ENCODE results near the gene ENTPD1. TPM values are rescaled to one million over a fixed set of nuclear protein-coding genes. Genes with fewer than 3 reads are reported as not detected.
A peak's percentile ranks its signal among the peaks of the same experiment; 100 is the strongest.
"Not testable (repeated sequence)": the region's sequence is repeated elsewhere in the genome, so short reads cannot be mapped to it uniquely, and the experiment has no call there.

The ENTPD1 gene
- total RNA-seq, 1 donor from 2014 or later: 7.7 TPM

DNA sequence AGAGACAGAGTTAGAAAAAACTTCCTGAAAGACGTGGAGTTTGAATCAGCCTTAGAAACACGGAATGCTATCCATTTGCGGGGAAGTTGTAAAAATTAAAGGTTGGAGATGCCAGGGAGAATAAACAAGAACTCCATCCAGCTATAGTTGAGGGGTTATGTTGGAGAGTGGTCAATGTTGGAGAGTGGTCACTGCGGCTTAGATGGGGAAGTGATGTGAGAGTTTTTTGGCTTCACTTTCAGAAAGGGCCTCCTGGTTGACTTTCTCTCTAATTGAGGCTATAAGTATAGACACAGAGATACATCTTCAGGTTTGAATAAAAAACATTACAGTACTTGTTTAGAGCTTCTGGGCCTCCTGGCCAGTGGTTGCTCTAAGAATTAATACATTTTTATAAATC lies 152.5 kb downstream of the ENTPD1 start:
- Histone ChIP-seq H3K27ac (replicated peaks) (peak overlapping the region; percentile 83), H3K27me3 (ENCODE audit: low read depth) (no peaks in the 10 kb centered on the region), H3K4me3 (peak overlapping the region; percentile 82), H3K4me1 (peaks cover 17% of the 10 kb centered on the region), H3K36me3 (peaks cover 2% of the 10 kb centered on the region), H3K9me3 (replicated peaks) (no peaks in the 10 kb centered on the region)
- no peak for DNase-seq
- TF ChIP-seq, protein P1, sequence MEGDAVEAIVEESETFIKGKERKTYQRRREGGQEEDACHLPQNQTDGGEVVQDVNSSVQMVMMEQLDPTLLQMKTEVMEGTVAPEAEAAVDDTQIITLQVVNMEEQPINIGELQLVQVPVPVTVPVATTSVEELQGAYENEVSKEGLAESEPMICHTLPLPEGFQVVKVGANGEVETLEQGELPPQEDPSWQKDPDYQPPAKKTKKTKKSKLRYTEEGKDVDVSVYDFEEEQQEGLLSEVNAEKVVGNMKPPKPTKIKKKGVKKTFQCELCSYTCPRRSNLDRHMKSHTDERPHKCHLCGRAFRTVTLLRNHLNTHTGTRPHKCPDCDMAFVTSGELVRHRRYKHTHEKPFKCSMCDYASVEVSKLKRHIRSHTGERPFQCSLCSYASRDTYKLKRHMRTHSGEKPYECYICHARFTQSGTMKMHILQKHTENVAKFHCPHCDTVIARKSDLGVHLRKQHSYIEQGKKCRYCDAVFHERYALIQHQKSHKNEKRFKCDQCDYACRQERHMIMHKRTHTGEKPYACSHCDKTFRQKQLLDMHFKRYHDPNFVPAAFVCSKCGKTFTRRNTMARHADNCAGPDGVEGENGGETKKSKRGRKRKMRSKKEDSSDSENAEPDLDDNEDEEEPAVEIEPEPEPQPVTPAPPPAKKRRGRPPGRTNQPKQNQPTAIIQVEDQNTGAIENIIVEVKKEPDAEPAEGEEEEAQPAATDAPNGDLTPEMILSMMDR (IDR thresholded peaks at IDR 0.05; ENCODE audit: borderline replicate concordance): no peak
- intact Hi-C loops (cut with micrococcal nuclease): no loop called here

DNA sequence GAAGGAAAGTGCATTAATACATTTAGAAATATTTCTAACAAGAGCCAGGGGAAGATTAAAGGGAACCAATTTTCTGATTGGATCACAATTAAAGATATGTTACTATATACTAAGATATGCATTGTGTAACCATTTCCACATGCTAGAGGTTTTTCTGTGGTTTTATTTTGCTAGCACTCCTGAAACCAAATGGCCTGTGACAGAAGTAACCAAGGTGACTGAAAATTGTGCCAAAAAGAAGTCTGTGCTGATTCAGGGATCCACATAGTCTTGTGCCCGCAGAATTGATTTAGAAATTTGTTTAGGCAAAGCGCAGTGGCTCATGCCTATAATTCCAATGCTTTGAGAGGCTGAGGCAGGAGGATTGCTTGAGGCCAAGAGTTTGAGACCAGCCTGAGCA lies 153.6 kb downstream of the ENTPD1 start:
- no peak for DNase-seq
- Histone ChIP-seq H3K36me3 (no peaks in the 10 kb centered on the region), H3K4me1 (peaks cover 17% of the 10 kb centered on the region), H3K27me3 (ENCODE audit: low read depth) (no peaks in the 10 kb centered on the region), H3K27ac (replicated peaks) (no peak overlapping the region), H3K9me3 (replicated peaks) (no peaks in the 10 kb centered on the region), H3K4me3 (no peak overlapping the region)
- intact Hi-C loops (cut with micrococcal nuclease): no loop called here
- TF ChIP-seq, protein P1 (IDR thresholded peaks at IDR 0.05; ENCODE audit: borderline replicate concordance): no peak

DNA sequence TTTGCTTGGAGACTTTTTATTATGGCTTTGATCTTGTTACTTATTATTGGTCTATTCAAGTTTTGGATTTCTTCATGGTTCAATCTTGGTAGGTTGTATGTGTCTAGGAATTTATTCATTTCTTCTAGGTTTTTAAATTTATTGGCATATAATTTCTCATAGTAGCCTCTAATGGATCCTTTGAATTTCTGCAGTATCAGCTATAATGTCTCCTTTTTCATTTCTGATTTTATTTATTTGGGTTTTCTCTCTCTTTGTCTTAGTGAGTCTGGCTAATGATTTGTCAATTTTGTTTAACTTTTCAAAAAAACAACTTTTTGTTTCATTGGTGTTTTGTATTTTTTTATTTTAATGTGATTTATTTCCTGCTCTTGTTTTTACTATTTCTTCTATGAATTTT lies 160.1 kb downstream of the ENTPD1 start:
- DNase-seq; H3K36me3 ChIP-seq; H3K9me3 ChIP-seq (replicated peaks); H3K27me3 ChIP-seq (ENCODE audit: low read depth); H3K4me3 ChIP-seq; H3K4me1 ChIP-seq; H3K27ac ChIP-seq (replicated peaks); intact Hi-C loops (cut with micrococcal nuclease): not testable (repeated sequence)

Other genes with a start within 250 kb of the ENTPD1 start
- 896 TPM for gene SORBS1, start 194.8 kb upstream of the ENTPD1 start, total RNA-seq
- gene ALDH18A1, start 99.5 kb upstream of the ENTPD1 start, total RNA-seq: 11.1 TPM
- gene TCTN3, start 62.2 kb upstream of the ENTPD1 start, total RNA-seq: 11.6 TPM
- 0.30 TPM for gene CC2D2B, start 151.8 kb downstream of the ENTPD1 start, total RNA-seq